Measurements from ENCODE around the gene NOL8.

- TF ChIP-seq, protein P1, sequence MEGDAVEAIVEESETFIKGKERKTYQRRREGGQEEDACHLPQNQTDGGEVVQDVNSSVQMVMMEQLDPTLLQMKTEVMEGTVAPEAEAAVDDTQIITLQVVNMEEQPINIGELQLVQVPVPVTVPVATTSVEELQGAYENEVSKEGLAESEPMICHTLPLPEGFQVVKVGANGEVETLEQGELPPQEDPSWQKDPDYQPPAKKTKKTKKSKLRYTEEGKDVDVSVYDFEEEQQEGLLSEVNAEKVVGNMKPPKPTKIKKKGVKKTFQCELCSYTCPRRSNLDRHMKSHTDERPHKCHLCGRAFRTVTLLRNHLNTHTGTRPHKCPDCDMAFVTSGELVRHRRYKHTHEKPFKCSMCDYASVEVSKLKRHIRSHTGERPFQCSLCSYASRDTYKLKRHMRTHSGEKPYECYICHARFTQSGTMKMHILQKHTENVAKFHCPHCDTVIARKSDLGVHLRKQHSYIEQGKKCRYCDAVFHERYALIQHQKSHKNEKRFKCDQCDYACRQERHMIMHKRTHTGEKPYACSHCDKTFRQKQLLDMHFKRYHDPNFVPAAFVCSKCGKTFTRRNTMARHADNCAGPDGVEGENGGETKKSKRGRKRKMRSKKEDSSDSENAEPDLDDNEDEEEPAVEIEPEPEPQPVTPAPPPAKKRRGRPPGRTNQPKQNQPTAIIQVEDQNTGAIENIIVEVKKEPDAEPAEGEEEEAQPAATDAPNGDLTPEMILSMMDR (IDR thresholded peaks at IDR 0.05): no peak
- TF ChIP-seq POLR2A (IDR thresholded peaks at IDR 0.05): no peak
Observed at GRCh38 chr9:92298036-92298435, 27.1 kb downstream of the NOL8 start.

Data from testis (tissue), 2 donors.